Measurements from ENCODE around the gene FSD1L.

DNA sequence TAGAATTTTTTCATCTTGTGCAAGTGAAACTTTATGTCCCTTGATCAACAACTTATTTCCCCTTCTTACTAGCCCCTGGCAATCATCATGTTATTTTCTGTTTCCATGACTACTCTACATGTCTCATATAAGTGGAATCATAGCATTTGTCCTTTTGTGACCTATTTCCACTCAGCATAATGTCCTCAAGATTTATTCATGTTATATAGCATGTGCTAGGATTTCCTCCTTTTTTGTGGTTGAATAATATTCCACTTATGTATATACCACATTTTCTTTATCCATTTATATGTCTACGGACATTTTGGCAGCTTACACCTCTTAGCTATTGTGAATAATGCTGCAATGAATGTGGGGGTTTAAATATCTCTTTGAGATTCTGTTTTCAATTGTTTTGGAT lies 21.0 kb downstream of the FSD1L start:
- TF ChIP-seq USF2 (IDR thresholded peaks at IDR 0.05), result no peak
- no peak for TF ChIP-seq NR3C1 (IDR thresholded peaks at IDR 0.05)
- no peak for TF ChIP-seq BCL3 (IDR thresholded peaks at IDR 0.05)
- TF ChIP-seq CEBPB (IDR thresholded peaks at IDR 0.05), result no peak
- no peak for TF ChIP-seq REST (IDR thresholded peaks at IDR 0.05)
- no peak for TF ChIP-seq POLR2A (IDR thresholded peaks at IDR 0.05; ENCODE audit: low read length)
- TF ChIP-seq MYC (IDR thresholded peaks at IDR 0.05; ENCODE audit: borderline replicate concordance, low read length), result no peak
- no peak for TF ChIP-seq EP300 (IDR thresholded peaks at IDR 0.05)
- no peak for TF ChIP-seq MAFK (IDR thresholded peaks at IDR 0.05; ENCODE audit: partially characterized antibody)
- TF ChIP-seq CTCF (IDR thresholded peaks at IDR 0.05), result no peak
- TF ChIP-seq RFX5 (IDR thresholded peaks at IDR 0.05), result no peak
